Chondrocyte (in vitro differentiated cells): ENCODE measurements around the gene NR5A2. TPM values are rescaled to one million over a fixed set of nuclear protein-coding genes. Genes with fewer than 3 reads are reported as not detected.

Source experiments
- DNase-seq: peaks from one replicate; pipeline ENCODE4 v3.0.0; 2021; ENCODE audit warnings: mixed read lengths, low spot score
- H3K27ac Mint-ChIP-seq: one replicate; pipeline ENCODE4 v1.8.0; 2021; ENCODE audit warnings: mild to moderate bottlenecking, moderate library complexity, mixed read lengths; ENCODE audit not compliant: unreplicated experiment
- H3K27me3 Mint-ChIP-seq: 2 replicates; pipeline ENCODE4 v1.8.0; 2021; ENCODE audit warnings: low read depth, mixed read lengths
- H3K36me3 Mint-ChIP-seq: 2 replicates; pipeline ENCODE4 v1.8.0; 2021; ENCODE audit warnings: low read depth, mixed read lengths
- H3K4me1 Mint-ChIP-seq: 2 replicates; pipeline ENCODE4 v1.8.0; 2021; ENCODE audit warnings: low read depth, mild to moderate bottlenecking, mixed read lengths
- H3K4me3 Mint-ChIP-seq: one replicate; pipeline ENCODE4 v1.8.0; 2021; ENCODE audit warnings: mild to moderate bottlenecking, moderate library complexity, mixed read lengths; ENCODE audit not compliant: unreplicated experiment
- H3K9me3 Mint-ChIP-seq: 2 replicates; pipeline ENCODE4 v1.8.0; 2021; ENCODE audit warnings: low read depth, mixed read lengths
- CTCF ChIP-seq: fragments of 200-600 bp; sonication (generic); IDR thresholded peaks from 2 replicates; pipeline ENCODE4 v1.5.0; 2021; ENCODE audit warnings: antibody characterized with exemption, mild to moderate bottlenecking, moderate library complexity
- total RNA-seq: library from RNA; stranded (reverse); gene quantifications from 3 replicates; pipeline ENCODE4 v1.2.1, GENCODE V29; 2021

The NR5A2 gene
- total RNA-seq, 1 donor from 2014 or later: not detected

DNA sequence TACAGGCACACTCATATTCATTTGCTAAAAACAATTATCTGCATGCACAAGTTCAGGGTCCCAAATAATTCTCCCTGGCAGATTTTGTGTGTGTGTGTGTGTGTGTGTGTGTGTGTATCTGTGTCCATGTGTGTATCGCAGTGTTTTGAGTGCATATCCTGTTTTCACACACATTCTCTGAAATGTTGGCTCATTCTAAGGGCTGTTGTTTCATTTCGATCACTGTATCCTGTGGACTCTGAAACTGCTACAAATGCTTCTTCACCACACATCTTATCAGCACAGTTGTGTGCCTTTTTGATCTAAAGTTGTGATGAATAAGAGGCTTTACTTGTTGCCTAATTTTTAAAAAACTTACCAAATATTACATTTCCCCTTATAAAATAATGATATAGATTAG lies 34.6 kb downstream of the NR5A2 start:
- no peak overlapping the region for H3K4me3 Mint-ChIP-seq
- no peaks in the 10 kb centered on the region for H3K36me3 Mint-ChIP-seq
- no peak overlapping the region for H3K27ac Mint-ChIP-seq
- no peaks in the 10 kb centered on the region for H3K9me3 Mint-ChIP-seq
- no peaks in the 10 kb centered on the region for H3K4me1 Mint-ChIP-seq
- peaks cover 26% of the 10 kb centered on the region for H3K27me3 Mint-ChIP-seq
- DNase-seq: no peak
- no peak for TF ChIP-seq CTCF

DNA sequence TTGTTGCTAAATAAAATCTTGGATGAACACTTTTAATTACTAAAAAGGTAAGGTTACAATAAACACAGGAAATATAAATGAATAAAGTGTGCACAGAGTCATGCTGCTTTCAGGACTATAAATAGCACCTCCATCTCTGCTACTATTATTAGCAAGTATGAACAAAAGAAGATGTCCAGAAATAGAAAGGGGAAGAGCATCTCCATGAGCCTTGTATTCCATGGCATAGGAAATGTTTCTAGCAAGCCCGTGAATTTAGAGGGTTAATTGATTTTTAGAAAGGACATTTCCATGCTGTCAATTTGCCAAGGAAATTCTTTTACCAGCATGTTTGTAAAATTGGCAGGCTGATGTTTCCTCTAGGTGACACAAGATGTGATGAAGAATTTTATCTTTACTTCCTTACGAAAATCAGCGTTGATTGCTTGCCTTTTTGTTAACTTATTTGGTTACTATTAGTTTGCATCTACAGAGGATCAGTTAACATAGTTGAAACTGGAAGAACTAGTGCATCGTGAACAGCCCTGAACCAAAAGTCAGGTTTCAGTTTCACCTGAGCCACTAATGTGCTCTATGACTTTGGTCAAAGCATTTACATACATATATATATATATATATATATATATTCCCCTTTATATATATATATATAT lies 45.3 kb downstream of the NR5A2 start:
- TF ChIP-seq CTCF: no peak
- H3K4me3 Mint-ChIP-seq: no peak overlapping the region
- H3K4me1 Mint-ChIP-seq: peaks cover 13% of the 10 kb centered on the region
- DNase-seq: no peak
- H3K27ac Mint-ChIP-seq: no peak overlapping the region
- H3K9me3 Mint-ChIP-seq: no peaks in the 10 kb centered on the region
- H3K36me3 Mint-ChIP-seq: no peaks in the 10 kb centered on the region
- peaks cover 49% of the 10 kb centered on the region for H3K27me3 Mint-ChIP-seq

DNA sequence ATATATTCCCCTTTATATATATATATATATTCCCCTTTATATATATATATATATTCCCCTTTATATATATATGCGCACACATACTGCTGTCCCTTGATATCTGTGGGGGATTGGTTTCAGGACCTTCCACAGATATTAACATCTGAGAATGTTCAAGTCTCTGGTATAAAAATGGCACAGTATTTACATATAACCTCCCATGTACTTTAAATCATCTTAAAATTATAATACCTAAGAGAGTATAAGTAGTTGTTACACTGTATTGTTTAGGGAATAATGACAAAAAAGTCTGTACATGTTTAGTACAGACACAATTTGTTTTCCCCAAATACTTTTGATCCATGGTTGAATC lies 45.8 kb downstream of the NR5A2 start:
- Mint-ChIP-seq H3K4me1 (peaks cover 13% of the 10 kb centered on the region), H3K4me3 (no peak overlapping the region), H3K27ac (no peak overlapping the region), H3K27me3 (peaks cover 45% of the 10 kb centered on the region), H3K9me3 (no peaks in the 10 kb centered on the region), H3K36me3 (no peaks in the 10 kb centered on the region)
- no peak for DNase-seq
- no peak for TF ChIP-seq CTCF

DNA sequence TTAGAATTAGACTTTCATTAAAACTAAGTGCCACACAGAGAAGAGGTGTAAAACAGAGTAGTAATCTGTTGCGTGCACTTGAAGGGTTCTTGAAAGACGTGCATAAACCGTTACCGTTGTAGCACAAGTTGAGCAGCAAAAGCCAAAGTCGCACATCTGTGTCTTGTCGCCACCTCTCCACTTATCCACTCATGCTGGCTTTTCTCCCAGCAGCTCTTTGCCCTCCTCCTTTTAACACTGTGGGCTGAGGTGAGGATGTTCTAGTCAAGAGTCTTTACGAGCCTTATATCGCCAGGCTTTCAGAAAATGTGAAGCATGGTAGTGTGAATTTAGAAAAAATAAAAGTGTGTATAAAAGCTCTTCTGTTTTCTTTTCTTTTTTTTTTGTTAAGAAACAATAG lies 48.0 kb downstream of the NR5A2 start:
- Mint-ChIP-seq H3K9me3 (no peaks in the 10 kb centered on the region), H3K36me3 (no peaks in the 10 kb centered on the region), H3K27me3 (peaks cover 37% of the 10 kb centered on the region), H3K27ac (no peak overlapping the region), H3K4me1 (peaks cover 13% of the 10 kb centered on the region), H3K4me3 (no peak overlapping the region)
- TF ChIP-seq CTCF: no peak
- no peak for DNase-seq

GRCh38 chr1:200075938-200076546 lies 48.5 kb downstream of the NR5A2 start:
- peaks cover 13% of the 10 kb centered on the region for H3K4me1 Mint-ChIP-seq
- no peak overlapping the region for H3K27ac Mint-ChIP-seq
- TF ChIP-seq CTCF: no peak
- no peak overlapping the region for H3K4me3 Mint-ChIP-seq
- no peaks in the 10 kb centered on the region for H3K9me3 Mint-ChIP-seq
- no peak for DNase-seq
- H3K27me3 Mint-ChIP-seq: peaks cover 38% of the 10 kb centered on the region
- no peaks in the 10 kb centered on the region for H3K36me3 Mint-ChIP-seq
